ENCODE results near the gene ACADM. TPM values are rescaled to one million over a fixed set of nuclear protein-coding genes. Genes with fewer than 3 reads are reported as not detected.

The ACADM gene
- polyA plus RNA-seq, 3 donors: 7.1 to 32.1 (median 31.3) TPM

DNA sequence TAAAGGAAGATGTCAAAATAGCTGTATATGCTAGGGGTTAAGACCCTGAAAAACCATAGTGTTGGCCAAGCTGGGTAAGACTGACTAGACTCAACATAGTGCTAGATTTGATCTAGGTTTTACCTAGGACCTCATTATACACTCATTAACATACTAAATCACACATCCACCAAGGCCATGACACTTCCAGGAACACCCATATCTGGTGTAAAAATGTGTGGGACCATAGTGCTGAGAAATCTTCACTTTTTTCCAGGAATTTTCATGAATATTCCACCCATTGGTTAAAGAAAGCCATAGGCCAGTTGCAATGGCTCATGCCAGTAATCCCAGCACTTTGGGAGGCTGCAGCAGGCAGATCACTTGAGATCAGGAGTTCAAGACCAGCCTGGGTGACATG, 34.0 kb upstream of the ACADM start:
- Histone ChIP-seq H3K4me2 (replicated peaks; ENCODE audit: extremely low read depth, low read length, poor library complexity, severe bottlenecking) (no peak overlapping the region), H3K27me3 (ENCODE audit: control insufficient read depth in 2 of 2, insufficient read depth in 2 of 2, low read length in 2 of 2) (no peaks in the 10 kb centered on the region), H3K36me3 (replicated peaks in 1 of 2; ENCODE audit: control insufficient read depth in 1 of 2, insufficient read depth in 2 of 2, low read length in 2 of 2) (no peaks in the 10 kb centered on the region), H3K9ac (ENCODE audit: insufficient read depth, low read length, poor library complexity, severe bottlenecking) (no peak overlapping the region), H3K4me3 (replicated peaks in 1 of 3; ENCODE audit: low read depth in 2 of 3, low read length in 3 of 3) (no peak overlapping the region), H2AFZ (ENCODE audit: insufficient read depth, low read depth, low read length, poor library complexity, severe bottlenecking) (no peak overlapping the region), H4K20me1 (ENCODE audit: insufficient read depth, low read length) (no peaks in the 10 kb centered on the region), H3K27ac (ENCODE audit: low read depth in 1 of 2, low read length in 2 of 2) (no peak overlapping the region), H3K79me2 (ENCODE audit: insufficient read depth, low read length) (no peaks in the 10 kb centered on the region), H3K4me1 (ENCODE audit: control insufficient read depth in 1 of 2, insufficient read depth in 2 of 2, low read length in 2 of 2) (no peaks in the 10 kb centered on the region), H3K9me3 (replicated peaks in 1 of 2; ENCODE audit: control insufficient read depth in 1 of 2, insufficient read depth in 1 of 2, low read length in 2 of 2) (no peaks in the 10 kb centered on the region)
- no peaks in the 10 kb centered on the region for H3K27me3 Mint-ChIP-seq (ENCODE audit: low read depth in 3 of 3)
- TF ChIP-seq CTCF (IDR thresholded peaks at IDR 0.05): no peak
- peaks cover 0 to 7% (median 4%) of the 10 kb centered on the region in 7 donors for H3K9me3 Mint-ChIP-seq
- H3K4me3 Mint-ChIP-seq: no peak overlapping the region
- no peak overlapping the region for H3K27ac Mint-ChIP-seq
- no peaks in the 10 kb centered on the region for H3K4me1 Mint-ChIP-seq
- DNase-seq: no peak
- no peaks in the 10 kb centered on the region for H3K36me3 Mint-ChIP-seq
- intact Hi-C loops (cut with micrococcal nuclease): no loop called here

GRCh38 chr1:75693551-75693950, 31.0 kb upstream of the ACADM start:
- Histone ChIP-seq H3K9me3 (replicated peaks in 1 of 2; ENCODE audit: control insufficient read depth in 1 of 2, insufficient read depth in 1 of 2, low read length in 2 of 2) (no peaks in the 10 kb centered on the region), H3K4me3 (replicated peaks in 1 of 3; ENCODE audit: low read depth in 2 of 3, low read length in 3 of 3) (no peak overlapping the region), H3K4me2 (replicated peaks; ENCODE audit: extremely low read depth, low read length, poor library complexity, severe bottlenecking) (no peak overlapping the region), H2AFZ (ENCODE audit: insufficient read depth, low read depth, low read length, poor library complexity, severe bottlenecking) (no peak overlapping the region), H4K20me1 (ENCODE audit: insufficient read depth, low read length) (no peaks in the 10 kb centered on the region), H3K4me1 (ENCODE audit: control insufficient read depth in 1 of 2, insufficient read depth in 2 of 2, low read length in 2 of 2) (no peaks in the 10 kb centered on the region), H3K9ac (ENCODE audit: insufficient read depth, low read length, poor library complexity, severe bottlenecking) (no peak overlapping the region), H3K36me3 (replicated peaks in 1 of 2; ENCODE audit: control insufficient read depth in 1 of 2, insufficient read depth in 2 of 2, low read length in 2 of 2) (no peaks in the 10 kb centered on the region), H3K27me3 (ENCODE audit: control insufficient read depth in 2 of 2, insufficient read depth in 2 of 2, low read length in 2 of 2) (no peaks in the 10 kb centered on the region), H3K79me2 (ENCODE audit: insufficient read depth, low read length) (no peaks in the 10 kb centered on the region), H3K27ac (ENCODE audit: low read depth in 1 of 2, low read length in 2 of 2) (no peak overlapping the region)
- intact Hi-C loops (cut with micrococcal nuclease): no loop called here
- Mint-ChIP-seq H3K27me3 (ENCODE audit: low read depth in 3 of 3) (peaks cover 0 to 3% (median 1%) of the 10 kb centered on the region in 3 donors), H3K9me3 (peaks cover under 1 to 6% (median 4%) of the 10 kb centered on the region in 7 donors), H3K27ac (no peak overlapping the region), H3K4me3 (no peak overlapping the region), H3K4me1 (no peaks in the 10 kb centered on the region), H3K36me3 (no peaks in the 10 kb centered on the region)
- no peak for DNase-seq
- TF ChIP-seq CTCF (IDR thresholded peaks at IDR 0.05): no peak
- WGBS (ENCODE audit: insufficient coverage): 50% methylated on average over 2 of the region's 3 CpGs

All from CD14-positive monocyte (primary cell).